Activated CD4-positive, alpha-beta T cell treated with anti-CD3 and anti-CD28 coated beads for 48 hours (primary cell): ENCODE data around the gene CLCN3.
"Not testable (repeated sequence)": the region's sequence is repeated elsewhere in the genome, so short reads cannot be mapped to it uniquely, and the experiment has no call there.

ENCODE experiments used
- DNase-seq: peaks from one replicate; pipeline ENCODE4 v3.0.0-alpha.2; 2020

Gene CLCN3

GRCh38 chr4:169658196-169658595 lies 37.8 kb downstream of the CLCN3 start:
- no peak for DNase-seq

- DNase-seq, result no peak
Measured at GRCh38 chr4:169658975-169659715, 38.8 kb downstream of the CLCN3 start.

GRCh38 chr4:169659716-169660670 lies 39.6 kb downstream of the CLCN3 start:
- peak; percentile 73 for DNase-seq

- no peak for DNase-seq
Measured at GRCh38 chr4:169660929-169661328, 40.6 kb downstream of the CLCN3 start.

GRCh38 chr4:169661761-169662160 lies 41.4 kb downstream of the CLCN3 start:
- DNase-seq, result no peak

- no peak for DNase-seq
Measured at GRCh38 chr4:169662206-169662605, 41.8 kb downstream of the CLCN3 start.

- no peak for DNase-seq
Measured at GRCh38 chr4:169663402-169663801, 43.0 kb downstream of the CLCN3 start.

- no peak for DNase-seq
Measured at GRCh38 chr4:169663831-169664230, 43.5 kb downstream of the CLCN3 start.

GRCh38 chr4:169664615-169665014 lies 44.2 kb downstream of the CLCN3 start:
- DNase-seq, result no peak

- no peak for DNase-seq
Measured at GRCh38 chr4:169665046-169665737, 44.8 kb downstream of the CLCN3 start.

GRCh38 chr4:169668069-169668721 lies 47.8 kb downstream of the CLCN3 start:
- no peak for DNase-seq

GRCh38 chr4:169675825-169676224 lies 55.4 kb downstream of the CLCN3 start:
- DNase-seq, result no peak

- no peak for DNase-seq
Measured at GRCh38 chr4:169677150-169677748, 56.9 kb downstream of the CLCN3 start.

GRCh38 chr4:169678486-169678885 lies 58.1 kb downstream of the CLCN3 start:
- not testable (repeated sequence) for DNase-seq

GRCh38 chr4:169678951-169679591 lies 58.7 kb downstream of the CLCN3 start:
- not testable (repeated sequence) for DNase-seq

GRCh38 chr4:169682372-169683047 lies 62.1 kb downstream of the CLCN3 start:
- no peak for DNase-seq

GRCh38 chr4:169689681-169690080 lies 69.3 kb downstream of the CLCN3 start:
- no peak for DNase-seq

GRCh38 chr4:169690787-169691186 lies 70.4 kb downstream of the CLCN3 start:
- DNase-seq, result no peak

GRCh38 chr4:169698331-169698730 lies 78.0 kb downstream of the CLCN3 start:
- DNase-seq, result no peak

- no peak for DNase-seq
Measured at GRCh38 chr4:169707958-169708643, 87.7 kb downstream of the CLCN3 start.

- DNase-seq, result no peak
Measured at GRCh38 chr4:169715826-169716225, 95.4 kb downstream of the CLCN3 start.
